Epithelial cell of prostate (primary cell): ENCODE measurements around the gene IL17RE.
A peak's percentile ranks its signal among the peaks of the same experiment; 100 is the strongest.
"Not testable (repeated sequence)": the region's sequence is repeated elsewhere in the genome, so short reads cannot be mapped to it uniquely, and the experiment has no call there.

Experiments
- DNase-seq: peaks from one replicate; pipeline ENCODE4 v3.0.0-alpha.2; 2011; ENCODE audit warnings: low read depth, low spot score
- H3K27ac ChIP-seq: fragments of 450-650 bp; 2 replicates; pipeline ENCODE4 v1.5.1; 2017; ENCODE audit warnings: mild to moderate bottlenecking

Gene IL17RE

DNA sequence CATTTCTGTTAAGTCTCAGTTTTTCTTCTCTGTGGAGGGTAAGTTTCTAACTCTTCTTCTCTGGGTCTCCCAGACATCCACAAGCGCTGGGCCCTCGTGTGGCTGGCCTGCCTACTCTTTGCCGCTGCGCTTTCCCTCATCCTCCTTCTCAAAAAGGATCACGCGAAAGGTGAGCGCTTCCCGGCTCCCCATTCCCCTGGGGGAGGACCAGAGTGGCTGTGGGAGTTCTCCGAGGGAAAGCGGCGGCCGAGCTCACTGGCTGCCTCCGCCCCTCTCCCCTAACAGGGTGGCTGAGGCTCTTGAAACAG is 29.8 kb downstream of the IL17RE start:
- no peak for DNase-seq
- H3K27ac ChIP-seq: peak overlapping the region; percentile 70

DNA sequence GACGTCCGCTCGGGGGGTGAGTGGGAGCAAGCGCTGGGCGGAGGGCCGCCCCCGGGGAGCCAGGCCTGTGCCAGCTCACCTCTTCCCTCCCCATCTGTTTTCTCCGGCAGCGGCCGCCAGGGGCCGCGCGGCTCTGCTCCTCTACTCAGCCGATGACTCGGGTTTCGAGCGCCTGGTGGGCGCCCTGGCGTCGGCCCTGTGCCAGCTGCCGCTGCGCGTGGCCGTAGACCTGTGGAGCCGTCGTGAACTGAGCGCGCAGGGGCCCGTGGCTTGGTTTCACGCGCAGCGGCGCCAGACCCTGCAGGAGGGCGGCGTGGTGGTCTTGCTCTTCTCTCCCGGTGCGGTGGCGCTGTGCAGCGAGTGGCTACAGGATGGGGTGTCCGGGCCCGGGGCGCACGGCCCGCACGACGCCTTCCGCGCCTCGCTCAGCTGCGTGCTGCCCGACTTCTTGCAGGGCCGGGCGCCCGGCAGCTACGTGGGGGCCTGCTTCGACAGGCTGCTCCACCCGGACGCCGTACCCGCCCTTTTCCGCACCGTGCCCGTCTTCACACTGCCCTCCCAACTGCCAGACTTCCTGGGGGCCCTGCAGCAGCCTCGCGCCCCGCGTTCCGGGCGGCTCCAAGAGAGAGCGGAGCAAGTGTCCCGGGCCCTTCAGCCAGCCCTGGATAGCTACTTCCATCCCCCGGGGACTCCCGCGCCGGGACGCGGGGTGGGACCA is 30.4 kb downstream of the IL17RE start:
- H3K27ac ChIP-seq: peak overlapping the region; percentile 70
- DNase-seq: no peak

DNA sequence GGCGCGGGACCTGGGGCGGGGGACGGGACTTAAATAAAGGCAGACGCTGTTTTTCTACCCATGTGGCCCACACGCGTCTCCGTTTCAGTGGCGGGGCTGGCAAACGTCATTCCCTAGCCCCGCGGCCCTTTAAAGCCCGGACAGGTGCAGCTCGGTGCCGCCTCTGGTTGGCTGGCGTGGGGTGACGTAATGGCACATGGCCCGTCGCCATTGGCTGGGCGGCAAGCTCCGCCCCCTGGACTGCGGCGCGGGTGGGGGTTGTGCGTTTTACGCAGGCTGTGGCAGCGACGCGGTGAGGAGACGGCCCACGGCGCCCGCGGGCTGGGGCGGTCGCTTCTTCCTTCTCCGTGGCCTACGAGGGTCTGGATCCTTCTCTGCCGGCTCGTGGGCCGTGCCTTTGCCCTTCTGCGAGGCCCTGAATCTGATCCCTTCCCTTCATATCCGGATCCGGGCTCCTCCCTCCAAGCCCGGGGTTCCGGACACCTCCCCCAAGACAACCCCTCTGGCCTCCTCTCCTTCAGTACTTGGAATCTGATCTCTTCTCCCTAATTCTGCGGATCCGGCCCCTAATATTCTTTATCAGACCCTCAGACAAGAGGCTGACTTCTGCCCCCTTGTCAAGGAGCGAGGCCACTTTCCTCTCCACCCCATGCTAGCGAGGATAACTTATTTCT is 31.1 kb downstream of the IL17RE start, which contains the start of gene CRELD1:
Gene CRELD1 (plus strand): TSS at position 274 of the 674 bp plus-strand sequence. CDS start 605 bp downstream, outside the sequence.
- H3K27ac ChIP-seq: peak within 1 kb of the TSS; percentile 70

DNA sequence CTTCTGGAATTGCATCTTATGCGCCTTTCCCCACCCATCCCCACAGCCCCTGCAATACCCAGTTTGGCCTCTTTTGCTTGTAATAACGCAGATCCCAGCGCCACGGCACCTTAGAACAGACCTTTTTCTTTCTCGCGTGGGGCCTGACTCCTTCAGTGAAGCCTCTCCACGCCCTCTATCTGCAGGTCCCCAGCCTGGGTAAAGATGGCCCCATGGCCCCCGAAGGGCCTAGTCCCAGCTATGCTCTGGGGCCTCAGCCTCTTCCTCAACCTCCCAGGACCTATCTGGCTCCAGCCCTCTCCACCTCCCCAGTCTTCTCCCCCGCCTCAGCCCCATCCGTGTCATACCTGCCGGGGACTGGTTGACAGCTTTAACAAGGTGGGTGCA is 31.6 kb downstream of the IL17RE start:
- H3K27ac ChIP-seq: peak overlapping the region; percentile 70
- DNase-seq: no peak

More for the DNA sequence above, 31.1 kb downstream of the IL17RE start, which contains the start of gene CRELD1:
- DNase-seq: peak; percentile 48

DNA sequence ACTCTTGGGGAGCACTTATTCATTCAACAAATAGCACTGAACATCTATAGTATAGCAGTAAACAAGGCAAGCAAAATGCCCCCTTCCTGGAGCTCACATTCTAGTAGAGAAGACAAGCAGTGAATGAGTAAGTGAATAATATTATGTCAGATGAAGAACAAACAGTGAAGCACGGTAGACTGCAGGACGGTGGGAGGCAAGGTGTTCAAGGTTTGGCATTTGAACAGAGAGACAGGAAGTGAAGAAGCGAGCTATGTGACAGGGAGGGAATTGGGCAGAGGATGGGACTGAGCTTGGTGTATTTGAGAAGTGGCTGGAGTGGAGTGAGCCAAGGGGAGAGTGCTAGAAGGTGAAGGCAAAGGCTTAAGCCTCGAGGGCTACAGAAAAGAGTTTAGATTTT is 32.3 kb downstream of the IL17RE start:
- H3K27ac ChIP-seq: no peak overlapping the region

DNA sequence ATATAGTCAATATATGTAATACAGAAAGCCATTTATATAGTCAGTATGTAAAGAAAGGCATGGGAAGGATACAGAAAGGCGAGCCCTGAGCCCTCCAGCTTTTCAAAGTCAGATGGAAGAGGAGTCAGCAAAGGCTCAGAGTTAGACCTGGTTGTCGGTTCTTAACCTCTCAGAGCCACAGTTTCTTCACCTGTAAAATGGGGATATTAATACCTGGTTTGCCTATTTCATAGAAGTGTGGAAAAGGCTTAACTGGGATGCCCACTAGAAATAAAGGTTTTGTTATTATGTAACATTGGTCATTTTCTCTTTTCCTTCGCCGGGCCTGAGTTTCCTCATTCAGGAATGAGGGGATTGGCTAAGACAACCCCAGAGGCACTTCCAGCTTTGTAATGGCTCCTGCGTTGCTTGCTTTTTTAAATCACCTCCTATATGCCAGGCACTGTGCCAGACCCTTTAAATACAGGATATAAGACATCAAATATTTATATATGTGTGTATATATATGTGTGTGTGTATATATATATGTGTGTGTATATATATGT is 33.4 kb downstream of the IL17RE start:
- no peak for DNase-seq
- H3K27ac ChIP-seq: no peak overlapping the region

More for the DNA sequence above, 32.3 kb downstream of the IL17RE start:
- no peak for DNase-seq

DNA sequence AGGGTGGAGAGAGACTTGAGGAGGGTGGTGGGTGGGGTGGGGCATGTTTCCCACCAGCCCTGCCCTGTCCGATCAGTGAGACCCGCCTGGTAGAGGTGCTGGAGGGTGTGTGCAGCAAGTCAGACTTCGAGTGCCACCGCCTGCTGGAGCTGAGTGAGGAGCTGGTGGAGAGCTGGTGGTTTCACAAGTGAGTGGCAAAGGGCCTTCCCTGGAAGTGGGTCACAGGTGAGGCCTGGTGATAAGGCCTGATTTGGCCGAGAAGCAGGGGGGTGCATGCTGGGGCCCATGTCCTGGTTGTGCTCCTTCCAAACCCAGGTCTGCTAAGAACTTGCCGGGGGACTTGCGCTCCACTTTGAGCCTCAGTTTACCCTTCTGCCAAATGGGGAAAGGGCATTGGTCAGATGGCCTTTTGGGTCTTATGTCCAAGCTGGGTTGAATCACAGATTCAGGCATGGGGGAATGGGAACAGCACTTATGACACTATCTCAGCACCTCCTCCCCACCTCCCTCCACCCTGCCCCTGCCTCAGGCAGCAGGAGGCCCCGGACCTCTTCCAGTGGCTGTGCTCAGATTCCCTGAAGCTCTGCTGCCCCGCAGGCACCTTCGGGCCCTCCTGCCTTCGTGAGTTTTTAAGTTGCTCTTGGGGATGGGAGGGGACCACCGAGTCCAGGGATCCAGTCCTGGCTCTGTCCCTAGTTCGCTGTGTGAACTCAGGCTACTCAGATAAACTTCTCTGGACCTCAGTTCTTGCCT is 35.0 kb downstream of the IL17RE start:
- no peak overlapping the region for H3K27ac ChIP-seq
- DNase-seq: no peak

DNA sequence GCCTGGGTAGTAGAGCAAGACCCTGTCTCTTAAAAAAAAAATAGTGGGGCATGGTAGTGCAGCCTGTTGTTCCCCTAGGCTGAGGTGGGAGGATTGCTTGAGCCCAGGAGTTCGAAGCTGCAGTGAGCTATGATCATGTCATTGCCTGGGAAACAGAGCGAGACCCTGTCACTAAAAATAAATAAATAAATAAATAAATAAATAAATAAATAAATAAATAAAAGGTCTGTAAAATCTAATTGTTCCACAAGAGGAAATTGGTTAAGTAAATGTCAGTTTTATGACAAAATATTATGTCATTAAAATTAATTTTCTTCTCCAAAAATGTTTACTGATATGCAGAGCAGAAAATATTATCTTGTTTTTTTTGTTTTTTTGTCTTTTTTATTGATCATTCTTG is 36.3 kb downstream of the IL17RE start:
- DNase-seq: no peak
- no peak overlapping the region for H3K27ac ChIP-seq

DNA sequence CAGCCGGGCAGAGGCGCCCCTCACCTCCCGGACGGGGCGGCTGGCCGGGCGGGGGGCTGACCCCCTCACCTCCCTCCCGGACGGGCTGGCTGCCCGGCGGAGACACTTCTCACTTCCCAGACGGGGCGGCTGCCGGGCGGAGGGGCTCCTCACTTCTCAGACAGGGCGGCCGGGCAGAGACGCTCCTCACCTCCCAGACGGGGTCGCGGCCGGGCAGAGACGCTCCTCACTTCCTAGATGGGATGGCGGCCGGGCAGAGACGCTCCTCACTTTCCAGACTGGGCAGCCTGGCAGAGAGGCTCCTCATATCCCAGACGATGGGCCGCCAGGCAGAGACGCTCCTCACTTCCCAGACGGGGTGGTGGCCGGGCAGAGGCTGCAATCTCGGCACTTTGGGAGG is 37.3 kb downstream of the IL17RE start:
- not testable (repeated sequence) for DNase-seq, H3K27ac ChIP-seq

DNA sequence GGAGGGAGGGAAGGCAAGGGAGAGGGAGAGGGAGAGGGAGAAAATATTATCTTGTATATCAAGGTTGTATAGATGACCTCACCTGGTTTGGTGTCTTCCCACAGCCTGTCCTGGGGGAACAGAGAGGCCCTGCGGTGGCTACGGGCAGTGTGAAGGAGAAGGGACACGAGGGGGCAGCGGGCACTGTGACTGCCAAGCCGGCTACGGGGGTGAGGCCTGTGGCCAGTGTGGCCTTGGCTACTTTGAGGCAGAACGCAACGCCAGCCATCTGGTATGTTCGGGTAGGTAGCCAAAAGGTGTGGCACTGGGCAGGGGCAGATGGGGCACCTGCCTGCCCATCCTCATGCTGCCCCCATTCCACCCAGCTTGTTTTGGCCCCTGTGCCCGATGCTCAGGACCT is 38.1 kb downstream of the IL17RE start:
- H3K27ac ChIP-seq: no peak overlapping the region
- DNase-seq: no peak

DNA sequence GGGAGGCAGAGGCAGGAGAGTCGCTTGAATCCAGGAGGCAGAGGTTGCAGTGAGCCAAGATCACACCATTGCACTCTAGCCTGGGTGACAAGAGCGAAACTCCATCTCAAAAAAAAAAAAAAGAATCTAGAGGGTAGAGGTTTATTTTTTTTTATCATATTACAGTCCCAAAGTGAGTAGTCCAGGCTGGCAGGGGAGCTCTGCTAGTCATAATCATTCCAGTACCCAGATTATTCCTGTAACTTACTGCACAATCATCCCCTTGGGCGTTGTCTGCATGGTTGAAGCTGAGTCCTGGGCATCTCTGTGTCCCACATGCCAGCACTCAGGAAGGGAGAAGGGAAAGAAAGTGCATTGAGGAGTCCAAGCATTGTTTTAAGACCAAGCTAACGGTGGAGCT is 39.5 kb downstream of the IL17RE start:
- no peak for DNase-seq
- H3K27ac ChIP-seq: no peak overlapping the region

DNA sequence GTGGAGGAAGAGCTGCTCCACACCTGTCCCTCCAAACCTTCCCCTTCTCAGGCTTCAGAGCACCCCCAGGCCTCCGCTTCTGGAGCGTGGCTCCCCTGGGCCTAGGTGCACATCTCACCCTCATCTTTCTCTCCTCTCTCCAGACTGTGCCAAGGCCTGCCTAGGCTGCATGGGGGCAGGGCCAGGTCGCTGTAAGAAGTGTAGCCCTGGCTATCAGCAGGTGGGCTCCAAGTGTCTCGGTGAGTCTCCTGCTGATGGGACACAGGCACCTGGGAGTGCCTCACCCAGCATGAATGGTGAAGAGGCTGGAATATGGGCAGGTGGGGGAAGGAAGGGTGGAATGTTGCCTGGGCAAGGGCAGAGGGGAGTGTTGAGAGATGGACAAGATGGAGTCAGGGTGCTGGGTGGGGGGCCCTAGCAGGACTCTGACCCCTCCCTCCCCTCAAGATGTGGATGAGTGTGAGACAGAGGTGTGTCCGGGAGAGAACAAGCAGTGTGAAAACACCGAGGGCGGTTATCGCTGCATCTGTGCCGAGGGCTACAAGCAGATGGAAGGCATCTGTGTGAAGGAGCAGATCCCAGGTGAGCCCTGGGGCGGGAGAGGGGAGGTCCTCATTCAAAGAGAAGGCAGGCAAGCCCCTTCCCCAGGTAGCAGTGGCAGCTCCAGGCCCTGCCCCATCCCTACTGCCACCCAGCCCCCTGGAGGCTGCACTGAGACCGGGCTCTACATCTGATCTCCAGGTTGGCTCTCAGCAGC is 40.5 kb downstream of the IL17RE start:
- no peak overlapping the region for H3K27ac ChIP-seq

DNA sequence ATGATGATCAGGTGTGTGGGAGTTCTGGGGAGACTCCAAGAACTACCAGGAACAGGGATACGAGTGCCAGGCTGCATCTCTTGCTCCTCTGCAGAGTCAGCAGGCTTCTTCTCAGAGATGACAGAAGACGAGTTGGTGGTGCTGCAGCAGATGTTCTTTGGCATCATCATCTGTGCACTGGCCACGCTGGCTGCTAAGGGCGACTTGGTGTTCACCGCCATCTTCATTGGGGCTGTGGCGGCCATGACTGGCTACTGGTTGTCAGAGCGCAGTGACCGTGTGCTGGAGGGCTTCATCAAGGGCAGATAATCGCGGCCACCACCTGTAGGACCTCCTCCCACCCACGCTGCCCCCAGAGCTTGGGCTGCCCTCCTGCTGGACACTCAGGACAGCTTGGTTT is 41.6 kb downstream of the IL17RE start:
- H3K27ac ChIP-seq: no peak overlapping the region
- DNase-seq: no peak

More for the DNA sequence above, 40.5 kb downstream of the IL17RE start:
- DNase-seq: no peak

DNA sequence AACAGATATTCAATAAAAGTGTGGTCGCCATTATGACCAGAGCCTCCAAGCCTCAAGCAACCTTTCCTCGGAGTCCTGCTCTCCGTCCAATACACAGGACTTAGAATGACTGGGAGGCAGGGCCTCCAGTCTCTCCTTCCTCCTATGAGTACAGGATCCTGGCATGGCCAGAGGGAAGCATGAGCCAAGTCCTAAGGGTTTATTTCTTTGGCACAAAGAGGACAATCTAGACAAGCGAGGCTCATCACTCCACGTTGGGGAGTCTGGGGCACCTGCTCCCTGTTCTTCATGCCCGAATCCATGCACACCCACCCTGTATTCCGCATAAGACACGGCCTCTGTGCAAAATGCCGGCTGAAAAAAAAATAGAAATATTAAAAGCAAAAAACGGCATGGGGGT is 42.7 kb downstream of the IL17RE start:
- no peak overlapping the region for H3K27ac ChIP-seq
- DNase-seq: no peak

DNA sequence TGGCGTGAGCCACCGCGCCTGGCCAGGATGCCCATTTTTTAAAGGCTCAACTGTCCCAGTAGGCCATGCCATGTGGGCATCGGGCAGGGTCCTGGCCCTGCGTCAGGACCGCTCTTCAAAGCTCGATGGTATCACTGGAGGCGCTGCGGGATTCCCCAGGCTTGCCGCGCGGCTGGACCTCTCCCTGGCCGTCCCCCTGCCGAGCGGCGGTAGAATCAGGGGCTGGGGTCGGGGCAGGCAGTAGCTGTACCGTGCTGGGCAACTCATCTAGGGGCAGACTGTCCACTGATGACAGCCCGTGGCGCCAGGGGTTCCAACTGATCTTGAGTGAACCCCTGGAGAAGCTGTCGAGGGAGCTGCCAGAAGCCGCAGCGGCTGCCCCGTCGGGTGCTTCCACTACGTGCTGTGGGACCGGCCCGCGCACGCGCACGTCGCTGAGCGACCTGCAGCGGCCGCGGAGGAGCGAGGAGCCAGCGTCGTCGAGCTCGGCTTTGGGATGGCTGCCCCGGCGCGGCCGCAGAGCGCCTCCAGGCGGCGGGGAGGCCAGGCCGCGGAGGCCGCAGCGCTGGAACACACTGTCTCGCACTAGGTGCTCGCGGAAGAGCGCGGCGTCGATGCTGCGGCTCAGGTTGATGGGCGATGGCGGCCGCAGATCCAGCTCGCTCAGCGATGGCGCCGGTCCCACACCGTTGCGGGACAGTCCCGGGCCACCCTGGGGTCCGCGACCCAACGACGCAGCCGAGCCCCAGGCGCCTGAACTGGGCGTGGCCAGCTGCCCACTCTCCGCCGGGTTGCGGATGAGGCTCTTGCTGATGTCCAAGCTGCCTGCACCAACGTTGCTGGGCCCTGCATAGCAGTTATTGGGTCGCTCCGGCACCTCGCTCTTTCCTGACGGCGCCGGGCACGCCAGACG is 43.7 kb downstream of the IL17RE start:
- peak; percentile 26 for DNase-seq
- H3K27ac ChIP-seq: no peak overlapping the region

DNA sequence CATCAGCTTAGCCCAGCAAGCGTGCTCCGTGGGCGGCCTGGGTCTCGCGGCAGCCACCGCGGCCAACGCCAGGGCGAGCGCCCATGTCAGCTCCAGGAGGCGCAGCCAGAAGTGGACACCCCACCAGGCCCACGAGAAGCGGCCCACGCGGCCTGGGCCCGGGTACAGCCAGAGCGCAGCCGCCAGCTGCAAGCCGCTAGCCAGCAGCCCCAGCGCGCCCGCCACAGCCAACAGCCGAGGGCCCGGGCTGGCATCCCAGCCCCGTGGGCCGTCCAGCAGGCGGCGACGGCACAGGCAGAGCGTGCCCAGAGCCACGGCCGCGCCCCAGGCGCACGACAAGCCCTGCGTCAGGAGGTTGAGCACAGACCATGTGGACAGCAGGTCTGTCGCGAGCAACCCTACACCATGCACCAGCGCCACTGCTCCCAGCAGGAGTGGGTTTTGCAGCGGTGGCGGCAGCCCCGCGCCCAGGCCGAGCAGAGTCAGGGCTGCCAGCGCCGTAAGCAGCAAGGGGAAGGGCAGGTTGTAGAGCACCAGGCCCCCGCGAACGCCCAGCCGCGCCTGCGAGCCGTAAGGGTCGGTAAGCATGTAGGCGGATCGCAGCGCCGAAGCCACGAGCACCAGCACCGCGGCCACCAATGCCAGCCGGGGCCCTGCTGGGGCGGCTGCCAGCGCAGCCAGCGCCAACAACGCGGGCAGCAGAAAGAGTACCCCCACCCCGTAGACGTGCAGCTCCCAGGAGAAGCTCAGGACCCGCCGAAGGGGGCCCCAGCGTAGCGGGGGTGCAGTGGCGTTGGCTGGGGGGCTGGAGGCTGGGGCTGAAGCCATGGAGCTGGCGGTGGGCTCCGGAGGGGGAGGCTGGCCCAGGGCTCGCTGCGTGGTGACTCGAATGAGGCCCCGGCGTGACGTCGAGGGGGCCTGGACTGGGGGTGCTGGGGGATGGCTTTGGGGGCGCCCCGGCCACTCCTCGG is 44.7 kb downstream of the IL17RE start:
- no peak for DNase-seq
- H3K27ac ChIP-seq: no peak overlapping the region

DNA sequence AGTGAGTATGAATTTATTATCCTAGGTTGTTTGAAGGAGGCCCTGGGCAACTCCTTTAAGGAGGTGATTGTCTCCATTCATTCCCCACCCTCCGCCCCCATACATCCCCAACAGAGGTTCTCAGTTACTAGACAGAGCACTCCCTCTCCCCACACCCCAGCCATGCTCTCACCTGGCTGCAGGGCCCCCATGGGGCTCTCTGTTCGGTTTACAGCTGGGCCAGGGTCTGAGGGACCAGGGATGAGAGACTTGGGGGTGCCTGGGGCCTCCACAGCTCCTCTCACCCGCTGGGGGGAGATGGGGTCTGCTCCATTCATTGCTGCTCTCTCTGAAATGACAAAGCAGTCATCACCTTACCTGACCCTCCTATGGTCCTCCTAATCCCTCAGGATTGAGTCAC is 45.9 kb downstream of the IL17RE start:
- H3K27ac ChIP-seq: no peak overlapping the region
- DNase-seq: no peak

DNA sequence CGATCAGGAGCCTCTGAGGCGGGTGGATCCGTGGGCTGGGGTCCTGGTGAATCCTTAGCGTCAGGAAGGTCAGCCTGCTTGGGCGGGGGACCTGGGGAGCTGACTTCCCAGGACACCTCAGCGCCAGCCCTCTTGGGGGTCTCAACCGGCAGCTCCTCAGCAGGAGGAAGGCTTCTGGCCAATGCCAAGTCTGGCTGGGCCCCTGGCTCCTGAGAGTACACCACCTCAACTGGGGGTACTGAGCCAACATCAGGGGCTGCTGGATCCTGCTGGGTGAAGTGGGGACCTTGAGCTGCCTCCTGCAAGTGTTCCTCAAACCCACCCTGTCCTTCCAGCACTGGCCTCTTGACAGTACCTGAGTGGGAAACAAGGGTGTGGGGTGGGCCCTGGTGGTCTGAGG is 46.5 kb downstream of the IL17RE start:
- DNase-seq: no peak
- no peak overlapping the region for H3K27ac ChIP-seq
